WTC11 (cell line): ENCODE measurements around the gene TMC3.

ENCODE experiments used
- ESRRA ChIP-seq: sonication (generic); formaldehyde crosslinking; IDR thresholded peaks from 2 replicates; pipeline ENCODE4 v1.8.1; 2022; ENCODE audit warnings: mild to moderate bottlenecking, missing genetic modification reagents, borderline replicate concordance
- KAT7 ChIP-seq: sonication (generic); formaldehyde crosslinking; IDR thresholded peaks from 2 replicates; pipeline ENCODE4 v1.8.1; 2023; ENCODE audit warnings: missing genetic modification reagents, mild to moderate bottlenecking, borderline replicate concordance
- MXD4 ChIP-seq: fragments of 250-450 bp; sonication (Bioruptor Pico); IDR thresholded peaks from 2 replicates; pipeline ENCODE4 v1.8.0; 2021; ENCODE audit warnings: mild to moderate bottlenecking, moderate library complexity, borderline replicate concordance
- NFE2L1 ChIP-seq: sonication (generic); formaldehyde crosslinking; IDR thresholded peaks from 2 replicates; pipeline ENCODE4 v1.8.1; 2023; ENCODE audit warnings: missing genetic modification reagents
- NFYB ChIP-seq: sonication (generic); formaldehyde crosslinking; conservative IDR thresholded peaks from 2 replicates; pipeline ENCODE4 v1.8.0; 2022; ENCODE audit warnings: low read depth, missing genetic modification reagents
- RELA ChIP-seq: sonication (generic); formaldehyde crosslinking; IDR thresholded peaks from 2 replicates; pipeline ENCODE4 v1.8.1; 2022; ENCODE audit warnings: missing genetic modification reagents, mild to moderate bottlenecking, borderline replicate concordance
- SMAD3 ChIP-seq: sonication (generic); formaldehyde crosslinking; IDR thresholded peaks from 2 replicates; pipeline ENCODE4 v1.8.0; 2022; ENCODE audit warnings: missing genetic modification reagents, mild to moderate bottlenecking, borderline replicate concordance
- TCF7 ChIP-seq: sonication (generic); formaldehyde crosslinking; IDR thresholded peaks from 2 replicates; pipeline ENCODE4 v1.8.0; 2022; ENCODE audit warnings: mild to moderate bottlenecking, low read depth, missing genetic modification reagents, moderate library complexity
- ZNF138 ChIP-seq: sonication (generic); formaldehyde crosslinking; conservative IDR thresholded peaks from 2 replicates; pipeline ENCODE4 v1.8.1; 2022; ENCODE audit warnings: mild to moderate bottlenecking, moderate library complexity, missing genetic modification reagents
- TF ChIP-seq, protein P1 (sequence below): fragments of 200-600 bp; IDR thresholded peaks from 2 replicates; pipeline ENCODE4 v1.8.0; 2022; ENCODE audit warnings: antibody characterized with exemption
- TF ChIP-seq, protein P2 (sequence below): sonication (generic); formaldehyde crosslinking; IDR thresholded peaks from 2 replicates; pipeline ENCODE4 v1.8.1; 2023; ENCODE audit warnings: mild to moderate bottlenecking, missing genetic modification reagents, moderate library complexity
- TF ChIP-seq, protein P3 (sequence below): sonication (generic); formaldehyde crosslinking; IDR thresholded peaks from 2 replicates; pipeline ENCODE4 v1.8.0; 2022; ENCODE audit warnings: mild to moderate bottlenecking, missing genetic modification reagents
- TF ChIP-seq, protein P4 (sequence below): fragments of 250-450 bp; sonication (Bioruptor Pico); IDR thresholded peaks from 2 replicates; pipeline ENCODE4 v1.9.0; 2021; ENCODE audit warnings: mild to moderate bottlenecking, borderline replicate concordance
- TF ChIP-seq, protein P5 (sequence below): sonication (generic); formaldehyde crosslinking; IDR thresholded peaks from 2 replicates; pipeline ENCODE4 v1.8.1; 2023; ENCODE audit warnings: mild to moderate bottlenecking, missing genetic modification reagents, moderate library complexity

DNA sequence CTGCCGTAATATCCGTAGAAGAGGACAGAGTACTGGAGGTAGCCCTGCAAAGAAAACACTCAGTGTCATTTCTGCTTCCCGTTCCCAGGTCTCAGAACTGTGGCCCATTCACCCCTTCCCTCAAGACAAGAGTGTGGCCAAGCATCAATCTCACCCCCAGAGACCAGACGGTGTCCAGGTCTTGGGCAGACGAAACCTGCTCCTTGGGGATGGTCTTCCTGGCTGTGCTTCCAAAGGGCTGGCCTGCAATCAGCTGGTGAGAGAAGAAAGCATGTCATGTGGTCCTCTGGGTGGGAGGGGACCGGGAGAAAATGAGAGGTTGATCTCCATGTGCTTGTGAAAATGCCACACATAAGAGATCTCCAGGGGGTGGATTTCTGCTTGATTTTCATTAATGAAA, 15.8 kb downstream of the TMC3 start:
- TF ChIP-seq SMAD3 (CRISPR knock-in tag) (no peak), RELA (CRISPR knock-in tag) (no peak), NFYB (CRISPR knock-in tag) (no peak), ZNF138 (CRISPR knock-in tag) (no peak), KAT7 (no peak), ESRRA (CRISPR knock-in tag) (no peak), TCF7 (CRISPR knock-in tag) (no peak), MXD4 (CRISPR knock-in tag) (no peak), NFE2L1 (CRISPR knock-in tag) (no peak)
- TF ChIP-seq, protein P1, sequence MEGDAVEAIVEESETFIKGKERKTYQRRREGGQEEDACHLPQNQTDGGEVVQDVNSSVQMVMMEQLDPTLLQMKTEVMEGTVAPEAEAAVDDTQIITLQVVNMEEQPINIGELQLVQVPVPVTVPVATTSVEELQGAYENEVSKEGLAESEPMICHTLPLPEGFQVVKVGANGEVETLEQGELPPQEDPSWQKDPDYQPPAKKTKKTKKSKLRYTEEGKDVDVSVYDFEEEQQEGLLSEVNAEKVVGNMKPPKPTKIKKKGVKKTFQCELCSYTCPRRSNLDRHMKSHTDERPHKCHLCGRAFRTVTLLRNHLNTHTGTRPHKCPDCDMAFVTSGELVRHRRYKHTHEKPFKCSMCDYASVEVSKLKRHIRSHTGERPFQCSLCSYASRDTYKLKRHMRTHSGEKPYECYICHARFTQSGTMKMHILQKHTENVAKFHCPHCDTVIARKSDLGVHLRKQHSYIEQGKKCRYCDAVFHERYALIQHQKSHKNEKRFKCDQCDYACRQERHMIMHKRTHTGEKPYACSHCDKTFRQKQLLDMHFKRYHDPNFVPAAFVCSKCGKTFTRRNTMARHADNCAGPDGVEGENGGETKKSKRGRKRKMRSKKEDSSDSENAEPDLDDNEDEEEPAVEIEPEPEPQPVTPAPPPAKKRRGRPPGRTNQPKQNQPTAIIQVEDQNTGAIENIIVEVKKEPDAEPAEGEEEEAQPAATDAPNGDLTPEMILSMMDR: no peak
- TF ChIP-seq, protein P2, sequence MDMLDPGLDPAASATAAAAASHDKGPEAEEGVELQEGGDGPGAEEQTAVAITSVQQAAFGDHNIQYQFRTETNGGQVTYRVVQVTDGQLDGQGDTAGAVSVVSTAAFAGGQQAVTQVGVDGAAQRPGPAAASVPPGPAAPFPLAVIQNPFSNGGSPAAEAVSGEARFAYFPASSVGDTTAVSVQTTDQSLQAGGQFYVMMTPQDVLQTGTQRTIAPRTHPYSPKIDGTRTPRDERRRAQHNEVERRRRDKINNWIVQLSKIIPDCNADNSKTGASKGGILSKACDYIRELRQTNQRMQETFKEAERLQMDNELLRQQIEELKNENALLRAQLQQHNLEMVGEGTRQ (CRISPR knock-in tag): no peak
- TF ChIP-seq, protein P3, sequence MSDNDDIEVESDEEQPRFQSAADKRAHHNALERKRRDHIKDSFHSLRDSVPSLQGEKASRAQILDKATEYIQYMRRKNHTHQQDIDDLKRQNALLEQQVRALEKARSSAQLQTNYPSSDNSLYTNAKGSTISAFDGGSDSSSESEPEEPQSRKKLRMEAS (CRISPR knock-in tag): no peak
- TF ChIP-seq, protein P4, sequence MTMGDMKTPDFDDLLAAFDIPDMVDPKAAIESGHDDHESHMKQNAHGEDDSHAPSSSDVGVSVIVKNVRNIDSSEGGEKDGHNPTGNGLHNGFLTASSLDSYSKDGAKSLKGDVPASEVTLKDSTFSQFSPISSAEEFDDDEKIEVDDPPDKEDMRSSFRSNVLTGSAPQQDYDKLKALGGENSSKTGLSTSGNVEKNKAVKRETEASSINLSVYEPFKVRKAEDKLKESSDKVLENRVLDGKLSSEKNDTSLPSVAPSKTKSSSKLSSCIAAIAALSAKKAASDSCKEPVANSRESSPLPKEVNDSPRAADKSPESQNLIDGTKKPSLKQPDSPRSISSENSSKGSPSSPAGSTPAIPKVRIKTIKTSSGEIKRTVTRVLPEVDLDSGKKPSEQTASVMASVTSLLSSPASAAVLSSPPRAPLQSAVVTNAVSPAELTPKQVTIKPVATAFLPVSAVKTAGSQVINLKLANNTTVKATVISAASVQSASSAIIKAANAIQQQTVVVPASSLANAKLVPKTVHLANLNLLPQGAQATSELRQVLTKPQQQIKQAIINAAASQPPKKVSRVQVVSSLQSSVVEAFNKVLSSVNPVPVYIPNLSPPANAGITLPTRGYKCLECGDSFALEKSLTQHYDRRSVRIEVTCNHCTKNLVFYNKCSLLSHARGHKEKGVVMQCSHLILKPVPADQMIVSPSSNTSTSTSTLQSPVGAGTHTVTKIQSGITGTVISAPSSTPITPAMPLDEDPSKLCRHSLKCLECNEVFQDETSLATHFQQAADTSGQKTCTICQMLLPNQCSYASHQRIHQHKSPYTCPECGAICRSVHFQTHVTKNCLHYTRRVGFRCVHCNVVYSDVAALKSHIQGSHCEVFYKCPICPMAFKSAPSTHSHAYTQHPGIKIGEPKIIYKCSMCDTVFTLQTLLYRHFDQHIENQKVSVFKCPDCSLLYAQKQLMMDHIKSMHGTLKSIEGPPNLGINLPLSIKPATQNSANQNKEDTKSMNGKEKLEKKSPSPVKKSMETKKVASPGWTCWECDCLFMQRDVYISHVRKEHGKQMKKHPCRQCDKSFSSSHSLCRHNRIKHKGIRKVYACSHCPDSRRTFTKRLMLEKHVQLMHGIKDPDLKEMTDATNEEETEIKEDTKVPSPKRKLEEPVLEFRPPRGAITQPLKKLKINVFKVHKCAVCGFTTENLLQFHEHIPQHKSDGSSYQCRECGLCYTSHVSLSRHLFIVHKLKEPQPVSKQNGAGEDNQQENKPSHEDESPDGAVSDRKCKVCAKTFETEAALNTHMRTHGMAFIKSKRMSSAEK (CRISPR knock-in tag): no peak
- TF ChIP-seq, protein P5, sequence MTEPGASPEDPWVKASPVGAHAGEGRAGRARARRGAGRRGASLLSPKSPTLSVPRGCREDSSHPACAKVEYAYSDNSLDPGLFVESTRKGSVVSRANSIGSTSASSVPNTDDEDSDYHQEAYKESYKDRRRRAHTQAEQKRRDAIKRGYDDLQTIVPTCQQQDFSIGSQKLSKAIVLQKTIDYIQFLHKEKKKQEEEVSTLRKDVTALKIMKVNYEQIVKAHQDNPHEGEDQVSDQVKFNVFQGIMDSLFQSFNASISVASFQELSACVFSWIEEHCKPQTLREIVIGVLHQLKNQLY (CRISPR knock-in tag): no peak
